ENCODE results near the gene LILRA1.
"Not testable (repeated sequence)": the region's sequence is repeated elsewhere in the genome, so short reads cannot be mapped to it uniquely, and the experiment has no call there.

LILRA1 gene

GRCh38 chr19:54627912-54628311, 34.5 kb downstream of the LILRA1 start:
- not testable (repeated sequence) for DNase-seq

GRCh38 chr19:54630262-54630661, 36.8 kb downstream of the LILRA1 start, which contains the start of gene LILRB1:
LILRB1 (plus strand) TSS chr19:54630484; CDS start chr19:54631074, 590 bp downstream.
- DNase-seq: not testable (repeated sequence)

- DNase-seq: no peak
Observed at GRCh38 chr19:54630782-54631181, 37.4 kb downstream of the LILRA1 start.

GRCh38 chr19:54631489-54632337, 38.3 kb downstream of the LILRA1 start:
- DNase-seq: not testable (repeated sequence)

- not testable (repeated sequence) for DNase-seq
Observed at GRCh38 chr19:54632517-54632916, 39.1 kb downstream of the LILRA1 start.

GRCh38 chr19:54633401-54633800, 40.0 kb downstream of the LILRA1 start:
- DNase-seq: no peak

- not testable (repeated sequence) for DNase-seq
Observed at GRCh38 chr19:54636081-54636480, 42.6 kb downstream of the LILRA1 start.

- DNase-seq: no peak
Observed at GRCh38 chr19:54638683-54639082, 45.3 kb downstream of the LILRA1 start.

GRCh38 chr19:54642953-54643352, 49.5 kb downstream of the LILRA1 start:
- DNase-seq: not testable (repeated sequence)

GRCh38 chr19:54643583-54643982, 50.2 kb downstream of the LILRA1 start:
- not testable (repeated sequence) for DNase-seq

GRCh38 chr19:54644056-54644455, 50.6 kb downstream of the LILRA1 start:
- DNase-seq: no peak

GRCh38 chr19:54646331-54646841, 53.0 kb downstream of the LILRA1 start:
- DNase-seq: no peak

- DNase-seq: no peak
Observed at GRCh38 chr19:54648129-54648528, 54.7 kb downstream of the LILRA1 start.

- DNase-seq: no peak
Observed at GRCh38 chr19:54650108-54650655, 56.8 kb downstream of the LILRA1 start.

Data from T-helper 9 cell (primary cell).